GM12892 (cell line): ENCODE data around the gene MCOLN1.

ENCODE experiments used
- POLR2A ChIP-seq: IDR thresholded peaks from 2 replicates; pipeline ENCODE4 v1.6.1; 2011; ENCODE audit warnings: low read depth, low read length, control low read depth
- POLR2AphosphoS5 ChIP-seq: IDR thresholded peaks from 2 replicates; pipeline ENCODE4 v1.6.1; 2011; ENCODE audit warnings: low read depth, low read length, control low read depth
- TAF1 ChIP-seq: IDR thresholded peaks from 2 replicates; pipeline ENCODE4 v1.6.1; 2011; ENCODE audit warnings: low read depth, mild to moderate bottlenecking, control low read depth, low read length, borderline replicate concordance

DNA sequence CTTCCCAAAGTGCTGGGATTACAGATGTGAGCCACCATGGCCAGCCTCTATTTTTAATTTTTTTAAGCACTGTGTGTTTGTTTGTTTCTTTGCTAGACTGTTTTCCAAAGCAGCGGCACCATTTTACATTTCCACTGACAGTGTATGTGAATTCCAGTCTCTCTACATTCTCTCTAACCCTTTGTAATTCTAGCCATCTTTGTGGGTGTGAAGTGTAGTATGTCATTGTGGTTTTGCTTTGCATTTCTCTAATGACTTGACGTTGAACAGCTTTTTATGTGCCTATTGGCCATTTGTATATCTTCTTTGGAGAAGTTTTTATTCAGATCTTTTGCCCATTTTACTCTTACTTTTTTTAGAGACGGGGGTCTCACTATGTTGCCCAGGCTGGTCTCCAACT, 24.7 kb downstream of the MCOLN1 start:
- TF ChIP-seq POLR2A (no peak), POLR2AphosphoS5 (no peak), TAF1 (no peak)
